ENCODE results near the gene OR10G4. TPM values are rescaled to one million over a fixed set of nuclear protein-coding genes. Genes with fewer than 3 reads are reported as not detected.
"Not testable (repeated sequence)": the region's sequence is repeated elsewhere in the genome, so short reads cannot be mapped to it uniquely, and the experiment has no call there.

Gene OR10G4
- not detected for total RNA-seq

DNA sequence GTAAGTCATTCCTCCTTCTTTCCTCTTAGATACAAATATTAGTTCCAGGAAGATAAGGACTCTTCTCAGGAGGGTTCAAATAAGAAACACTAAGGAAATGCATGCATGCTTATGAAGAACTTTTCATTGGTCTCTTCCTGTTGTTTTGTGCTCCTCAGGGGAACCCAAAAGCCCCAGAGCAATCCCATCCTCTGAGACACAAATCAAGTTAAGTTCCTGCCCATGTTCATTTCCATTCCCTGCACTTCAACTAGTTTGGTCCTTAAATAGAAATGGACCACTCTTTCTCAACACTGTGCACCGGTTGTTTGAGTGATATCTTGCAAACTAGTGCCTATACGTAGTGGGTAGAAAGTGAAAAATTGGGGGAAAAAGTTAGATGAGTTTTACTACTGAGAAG, at the start of gene OR10G4:
TSS of gene OR10G4 (plus strand) at position 301 of the 400 bp plus-strand sequence. CDS start 2,578 bp downstream, outside the sequence.
- no peak for ATAC-seq
- DNase-seq (ENCODE audit: low spot score) = no peak
- intact Hi-C loops (cut with DNase I) = no loop called here

- DNase-seq (ENCODE audit: low spot score) (no peak), ATAC-seq (no peak)
- intact Hi-C loops (cut with DNase I) = no loop called here
These were observed 39.0 kb upstream of the OR10G4 start for GRCh38 chr11:123973816-123974215.

DNA sequence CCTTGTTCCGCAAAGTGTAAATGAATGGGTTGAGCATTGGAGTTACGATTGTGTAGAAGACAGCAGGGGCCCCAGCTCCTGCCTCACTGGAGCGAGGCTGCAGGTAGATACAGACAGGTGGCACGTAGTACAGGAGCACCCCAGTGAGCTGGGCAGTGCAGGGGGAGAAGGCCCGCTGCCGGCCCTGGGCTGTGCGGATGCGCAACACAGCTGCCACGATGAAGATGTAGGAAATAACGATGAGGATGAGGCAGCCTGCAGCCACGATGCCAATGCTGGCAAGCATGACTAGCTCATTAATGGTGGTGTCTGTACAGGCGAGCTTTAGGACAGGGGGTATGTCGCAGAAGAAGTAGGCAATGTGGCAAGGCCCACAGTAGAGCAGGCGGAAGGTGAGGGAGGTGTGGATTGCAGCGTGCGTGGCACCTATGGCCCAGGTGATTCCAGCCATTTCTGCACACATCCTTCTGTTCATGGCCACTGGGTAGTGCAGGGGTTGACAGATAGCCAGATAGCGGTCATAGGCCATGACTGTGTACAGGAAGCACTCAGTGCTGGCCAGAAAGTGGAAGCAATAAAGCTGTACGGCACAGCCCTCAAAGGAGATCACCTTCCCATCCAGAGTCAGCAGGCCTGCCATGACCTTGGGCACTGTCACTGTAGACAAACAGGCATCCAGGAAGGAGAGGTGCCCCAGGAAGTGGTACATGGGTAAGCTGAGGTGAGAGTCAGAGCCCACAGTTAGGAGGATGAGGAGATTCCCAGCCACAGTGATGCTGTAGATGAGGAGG, 35.8 kb upstream of the OR10G4 start:
- intact Hi-C loops (cut with DNase I) = no loop called here
- DNase-seq (ENCODE audit: low spot score) = no peak
- no peak for ATAC-seq

GRCh38 chr11:123977731-123978347, 35.0 kb upstream of the OR10G4 start, which contains the start of gene OR10S1:
Gene OR10S1, minus strand, starts transcription at chr11:123977781. Its CDS starts 117 bp downstream, at chr11:123977664.
- DNase-seq (ENCODE audit: low spot score) (no peak), ATAC-seq (no peak)
- intact Hi-C loops (cut with DNase I) = no loop called here

GRCh38 chr11:123979311-123979710, 33.5 kb upstream of the OR10G4 start:
- intact Hi-C loops (cut with DNase I) = no loop called here
- ATAC-seq (no peak), DNase-seq (ENCODE audit: low spot score) (no peak)

DNA sequence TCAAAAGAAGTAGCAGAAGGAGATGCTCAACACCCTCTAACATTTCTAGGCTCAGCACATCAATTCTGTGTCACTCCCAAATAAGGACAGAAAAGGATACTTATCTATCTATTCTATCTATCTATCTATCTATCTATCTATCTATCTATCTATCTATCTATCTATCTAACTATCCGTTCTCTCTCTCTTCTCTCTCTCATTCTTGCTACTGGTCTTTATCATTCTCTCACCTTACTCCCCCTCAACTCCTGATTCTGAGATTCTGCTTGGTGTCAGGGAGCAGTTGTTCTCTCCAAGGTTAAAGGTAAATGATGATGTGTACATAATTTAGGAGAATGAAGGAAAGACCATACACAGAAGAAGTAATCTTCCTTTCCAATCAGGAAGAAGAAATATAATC, 17.7 kb upstream of the OR10G4 start, which contains the start of gene OR10G6:
TSS of gene OR10G6 (minus strand) at position 43 of the 400 bp plus-strand sequence. CDS start at position 43, 0 bp downstream.
- ATAC-seq (no peak), DNase-seq (ENCODE audit: low spot score) (no peak)
- intact Hi-C loops (cut with DNase I) = no loop called here

GRCh38 chr11:124015837-124016236, 3.0 kb downstream of the OR10G4 start:
- intact Hi-C loops (cut with DNase I); ATAC-seq; DNase-seq (ENCODE audit: low spot score): not testable (repeated sequence)

- ATAC-seq (no peak), DNase-seq (ENCODE audit: low spot score) (no peak)
- intact Hi-C loops (cut with DNase I) = no loop called here
These were observed 13.7 kb downstream of the OR10G4 start, which contains the start of gene OR10G8 for GRCh38 chr11:124026498-124026897. Gene OR10G8, plus strand, starts transcription at chr11:124026798. Its CDS starts 2,825 bp downstream, at chr11:124029623.

- DNase-seq (ENCODE audit: low spot score) = no peak
- no peak for ATAC-seq
- intact Hi-C loops (cut with DNase I) = no loop called here
These were observed 23.9 kb downstream of the OR10G4 start for GRCh38 chr11:124036666-124037065.

- intact Hi-C loops (cut with DNase I) = no loop called here
- ATAC-seq = no peak
- no peak for DNase-seq (ENCODE audit: low spot score)
These were observed 26.8 kb downstream of the OR10G4 start for GRCh38 chr11:124039557-124039956.

- ATAC-seq = no peak
- intact Hi-C loops (cut with DNase I) = no loop called here
- no peak for DNase-seq (ENCODE audit: low spot score)
These were observed 28.5 kb downstream of the OR10G4 start, which contains the start of gene OR10G7 for GRCh38 chr11:124041254-124041653. Gene OR10G7, minus strand, starts transcription at chr11:124041325. Its CDS starts 2,324 bp downstream, at chr11:124039001.

- ATAC-seq = no peak
- intact Hi-C loops (cut with DNase I) = no loop called here
- no peak for DNase-seq (ENCODE audit: low spot score)
These were observed 30.6 kb downstream of the OR10G4 start for GRCh38 chr11:124043420-124043819.

DNA sequence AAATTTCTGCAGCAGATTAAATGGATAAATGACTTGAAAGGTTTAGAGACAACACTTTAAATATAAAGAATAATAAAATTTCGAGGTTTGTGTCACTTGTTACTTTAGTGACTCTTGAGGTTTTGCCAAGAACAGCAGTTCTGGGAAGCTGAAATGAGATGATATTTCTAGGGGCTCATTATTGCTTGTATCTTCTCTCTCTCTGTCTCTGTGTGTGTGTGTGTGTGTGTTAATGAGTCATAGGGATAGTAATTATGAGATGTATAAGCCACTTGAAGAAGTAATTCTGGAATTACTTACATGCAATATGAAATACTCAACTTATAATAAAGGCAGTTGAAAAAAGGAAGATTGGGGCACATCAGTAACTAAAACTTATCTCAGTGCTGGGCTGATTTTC, 38.0 kb downstream of the OR10G4 start:
- DNase-seq (ENCODE audit: low spot score) (no peak), ATAC-seq (no peak)
- intact Hi-C loops (cut with DNase I) = no loop called here

GRCh38 chr11:124052966-124053365, 40.2 kb downstream of the OR10G4 start:
- DNase-seq (ENCODE audit: low spot score) = no peak
- intact Hi-C loops (cut with DNase I) = no loop called here
- no peak for ATAC-seq

Other genes with a start within 250 kb of the OR10G4 start
- not detected for gene OR6M1, start 206.6 kb upstream of the OR10G4 start, total RNA-seq
- not detected for gene TMEM225, start 127.3 kb upstream of the OR10G4 start, total RNA-seq
- gene OR8D4, start 110.8 kb upstream of the OR10G4 start, total RNA-seq = not detected
- gene OR4D5, start 73.4 kb upstream of the OR10G4 start, total RNA-seq = not detected
- not detected for gene OR6T1, start 69.2 kb upstream of the OR10G4 start, total RNA-seq
- gene OR10S1, start 35.2 kb upstream of the OR10G4 start, total RNA-seq = not detected
- not detected for gene OR10G6, start 17.8 kb upstream of the OR10G4 start, total RNA-seq
- gene OR10G9, start 10.0 kb downstream of the OR10G4 start, total RNA-seq = not detected
- not detected for gene OR10G8, start 13.8 kb downstream of the OR10G4 start, total RNA-seq
- not detected for gene OR10G7, start 28.3 kb downstream of the OR10G4 start, total RNA-seq
- 27.6 TPM for gene VWA5A, start 102.5 kb downstream of the OR10G4 start, total RNA-seq
- not detected for gene OR10D3, start 170.3 kb downstream of the OR10G4 start, total RNA-seq
- not detected for gene OR8G1, start 228.1 kb downstream of the OR10G4 start, total RNA-seq
- gene OR8G5, start 243.4 kb downstream of the OR10G4 start, total RNA-seq = not detected

Measured in sciatic nerve (tissue), 2 donors.